ENCODE measurements around the gene THOC6.

- TF ChIP-seq CTCF (IDR thresholded peaks at IDR 0.05) (no peak), EZH2phosphoT487 (IDR thresholded peaks at IDR 0.05) (no peak), EZH2 (IDR thresholded peaks at IDR 0.05) (no peak)
Measured at GRCh38 chr16:3074860-3075522, 51.2 kb downstream of the THOC6 start.

Measured in neural progenitor cell (in vitro differentiated cells).